Muscle of back (tissue), 11 donors: ENCODE results near the gene NOS1. TPM values are rescaled to one million over a fixed set of nuclear protein-coding genes. Genes with fewer than 3 reads are reported as not detected.
A peak's percentile ranks its signal among the peaks of the same experiment; 100 is the strongest.

Experiments used
- DNase-seq, 3 donors: peaks; one replicate each; pipeline versions ENCODE4 v3.0.0 to v3.0.0-alpha.2; 2013
- polyA plus RNA-seq, 10 donors: library from polyadenylated mRNA; unstranded; fragments of 120-200 nt; gene quantifications; one replicate each; pipeline ENCODE4 v1.2.1, GENCODE V29; 2013; ENCODE audit not compliant: insufficient read length in 10 of 10

The NOS1 gene
- polyA plus RNA-seq, 10 donors: 0.07 to 1.7 (median 0.48) TPM

- DNase-seq: no peak
Measured at GRCh38 chr12:117330441-117331113, 30.8 kb downstream of the NOS1 start.

DNA sequence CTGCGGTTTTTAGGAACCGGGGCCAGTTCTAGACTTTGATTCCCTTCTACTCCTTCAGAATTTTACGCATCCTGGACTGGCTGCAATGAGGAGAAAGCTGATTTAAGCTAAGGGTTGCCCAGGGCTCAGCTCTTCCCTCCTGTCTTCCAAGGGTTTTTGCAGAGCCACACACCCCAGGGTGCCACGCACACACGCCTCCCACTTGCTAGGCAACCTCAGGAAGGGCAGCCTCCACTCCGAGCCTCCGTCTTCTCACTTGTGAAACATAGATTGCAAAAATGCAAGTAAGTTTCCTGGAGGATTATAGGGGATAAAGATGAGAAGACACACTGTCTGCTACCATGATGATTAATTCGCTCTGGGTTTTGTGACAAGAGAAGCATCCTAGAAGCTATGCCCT, 31.7 kb downstream of the NOS1 start:
- DNase-seq: no peak

GRCh38 chr12:117328556-117329100, 32.8 kb downstream of the NOS1 start:
- DNase-seq: no peak

DNA sequence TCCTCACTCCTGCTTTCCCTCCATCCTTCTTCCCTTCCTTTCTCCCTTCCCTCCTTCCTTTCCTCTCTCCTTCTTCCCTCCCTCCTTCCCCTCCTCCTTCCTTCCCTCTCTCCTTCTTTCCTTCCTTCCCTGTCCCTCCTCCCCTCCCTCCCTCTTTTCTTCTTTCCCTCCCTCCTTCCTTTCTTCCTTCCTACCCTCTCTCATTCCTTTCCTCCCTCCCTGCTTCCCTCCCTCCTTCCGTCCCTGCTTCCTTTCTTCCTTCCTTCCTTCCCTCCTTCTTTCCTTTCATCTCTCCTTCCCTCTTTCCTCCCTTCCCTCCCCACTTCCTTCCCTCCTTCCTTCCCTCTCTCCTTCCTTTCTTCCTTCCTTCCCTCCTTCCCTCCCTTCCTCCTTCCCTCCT, 39.0 kb downstream of the NOS1 start:
- DNase-seq: no peak

DNA sequence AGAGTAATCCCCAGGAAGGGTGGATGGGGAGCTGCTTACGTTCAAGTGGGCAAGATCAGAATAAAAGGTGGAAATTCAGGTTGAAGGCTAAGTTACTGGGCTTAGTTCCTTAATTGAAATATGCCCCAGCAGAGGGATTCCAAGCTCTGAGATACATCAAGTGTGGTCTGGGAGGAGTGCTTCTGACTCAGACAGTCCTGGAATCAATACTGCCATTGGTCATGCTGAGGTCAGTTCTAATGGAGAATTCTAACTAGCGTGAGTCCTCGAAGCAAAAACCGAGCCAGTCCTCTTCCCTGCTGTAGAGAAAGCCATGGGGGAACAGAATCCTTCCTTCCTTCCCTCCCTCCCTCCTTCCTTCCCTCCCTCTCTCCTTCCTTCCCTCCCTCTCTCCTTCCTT, 39.9 kb downstream of the NOS1 start:
- no peak for DNase-seq

GRCh38 chr12:117318591-117318990, 42.8 kb downstream of the NOS1 start:
- DNase-seq: peak in 1 of 3 donors; percentile 9

DNA sequence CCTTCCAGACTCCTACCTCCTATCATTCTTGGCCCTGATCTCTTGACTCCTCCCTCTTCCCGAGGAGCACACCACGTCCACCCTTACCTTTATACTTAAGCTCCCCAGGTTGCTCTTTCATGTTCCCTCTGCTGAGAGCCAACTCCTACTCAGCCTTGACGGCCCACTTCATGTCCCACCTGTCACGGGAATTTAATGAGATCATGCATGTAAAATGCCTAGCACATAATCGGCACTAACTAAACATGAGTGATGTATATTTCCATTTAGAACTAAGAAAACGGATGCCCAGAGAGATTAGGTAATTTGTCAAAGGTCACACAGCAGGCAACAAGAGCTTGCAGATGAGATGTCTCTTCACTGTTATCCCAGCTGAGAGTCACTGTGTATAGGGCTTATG, 45.1 kb downstream of the NOS1 start:
- no peak for DNase-seq

DNA sequence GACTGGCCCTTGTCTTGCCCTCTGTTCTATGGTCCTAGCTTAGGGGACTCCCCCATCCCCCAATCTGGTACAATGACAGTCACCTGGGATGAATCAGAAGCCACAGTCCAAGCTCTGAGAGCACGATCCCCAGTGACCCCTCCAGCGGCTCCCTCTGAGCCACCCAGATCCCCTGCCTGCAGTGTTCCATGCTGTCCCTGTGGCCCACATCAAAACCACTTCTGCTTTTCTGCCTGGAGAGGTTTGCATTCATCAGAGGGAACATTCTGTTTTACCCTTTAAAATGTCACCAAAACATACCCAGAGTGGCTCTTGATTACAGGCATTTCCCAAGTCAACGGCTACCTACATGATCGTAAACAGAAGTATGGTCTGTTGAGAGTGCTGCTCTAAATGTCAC, 47.5 kb downstream of the NOS1 start:
- DNase-seq: no peak

GRCh38 chr12:117312770-117313169, 48.7 kb downstream of the NOS1 start:
- no peak for DNase-seq

DNA sequence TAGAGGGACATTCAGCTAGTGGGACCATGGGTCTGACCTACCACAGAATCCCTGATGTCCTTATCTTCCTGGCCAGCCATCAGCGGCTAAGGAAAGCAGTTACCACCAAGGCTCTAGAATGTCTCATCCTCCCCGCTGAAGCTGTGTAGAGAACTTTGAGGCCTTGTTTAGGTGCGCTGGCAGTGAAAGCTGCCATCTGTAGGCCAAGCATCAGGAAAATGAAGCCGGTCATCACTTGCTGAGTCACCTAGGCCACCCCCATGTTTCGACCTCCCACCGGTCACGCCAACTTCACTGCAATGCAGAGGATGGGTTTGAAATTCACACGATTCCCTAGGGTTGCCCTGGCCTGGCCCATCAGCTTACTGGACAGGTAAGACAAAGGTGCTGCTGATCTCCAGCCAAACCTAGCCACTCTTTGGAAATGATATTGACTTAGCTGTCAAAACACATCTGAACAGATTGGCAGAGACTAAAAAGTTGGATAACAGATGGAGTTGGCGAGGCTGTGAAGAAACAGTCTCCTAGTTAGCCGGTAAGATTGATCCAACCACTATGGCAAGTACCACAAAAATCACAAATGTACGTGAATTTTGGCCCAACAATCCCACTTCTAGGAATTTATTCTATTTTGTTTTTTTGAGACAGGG, 52.0 kb downstream of the NOS1 start:
- DNase-seq: no peak

GRCh38 chr12:117300174-117300573, 61.3 kb downstream of the NOS1 start:
- DNase-seq: no peak

- DNase-seq: no peak
Measured at GRCh38 chr12:117298648-117299225, 62.7 kb downstream of the NOS1 start.

DNA sequence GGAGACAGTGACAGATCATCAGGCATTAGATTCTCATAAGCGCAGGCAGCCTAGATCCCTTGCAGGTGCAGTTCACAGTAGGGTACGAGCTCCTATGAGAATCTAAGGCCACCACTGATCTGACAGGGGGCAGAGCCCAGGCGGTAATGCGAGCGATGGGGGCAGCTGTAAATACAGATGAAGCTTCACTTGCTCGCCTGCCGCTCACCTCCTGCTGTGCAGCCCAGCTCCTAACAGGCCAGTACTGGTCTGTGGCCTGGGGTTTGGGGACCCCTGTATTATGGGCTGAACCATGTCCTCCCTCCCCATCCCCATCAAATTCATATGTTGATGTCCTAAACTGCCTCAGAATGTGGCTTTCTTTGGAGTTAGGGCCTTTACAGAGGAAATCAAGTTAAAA, 63.2 kb downstream of the NOS1 start:
- no peak for DNase-seq

- DNase-seq: no peak
Measured at GRCh38 chr12:117294189-117294603, 67.2 kb downstream of the NOS1 start.

DNA sequence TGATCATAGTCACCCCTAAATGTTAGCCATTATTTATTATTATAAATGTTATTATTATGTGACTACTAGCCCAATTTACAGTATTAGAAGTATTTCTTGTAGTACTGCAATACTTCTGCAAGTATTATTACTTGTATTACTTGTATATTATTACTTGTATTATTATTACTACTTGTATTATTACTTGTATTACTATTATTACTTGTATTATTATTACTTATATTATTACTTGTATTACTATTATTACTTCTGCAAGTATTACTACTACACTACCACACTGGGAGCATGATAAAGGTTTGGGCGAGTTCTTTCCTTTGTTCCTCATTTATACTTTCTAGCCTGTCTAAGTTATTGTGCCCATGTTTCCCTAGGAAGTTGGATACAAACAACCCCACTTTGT, 67.9 kb downstream of the NOS1 start:
- no peak for DNase-seq

- DNase-seq: no peak
Measured at GRCh38 chr12:117292688-117293087, 68.7 kb downstream of the NOS1 start.

- DNase-seq: peak; percentile 14 to 28 (median 16)
Measured at GRCh38 chr12:117284140-117284539, 77.3 kb downstream of the NOS1 start.

GRCh38 chr12:117282490-117282889, 78.9 kb downstream of the NOS1 start:
- no peak for DNase-seq

- no peak for DNase-seq
Measured at GRCh38 chr12:117280019-117280680, 81.3 kb downstream of the NOS1 start.

DNA sequence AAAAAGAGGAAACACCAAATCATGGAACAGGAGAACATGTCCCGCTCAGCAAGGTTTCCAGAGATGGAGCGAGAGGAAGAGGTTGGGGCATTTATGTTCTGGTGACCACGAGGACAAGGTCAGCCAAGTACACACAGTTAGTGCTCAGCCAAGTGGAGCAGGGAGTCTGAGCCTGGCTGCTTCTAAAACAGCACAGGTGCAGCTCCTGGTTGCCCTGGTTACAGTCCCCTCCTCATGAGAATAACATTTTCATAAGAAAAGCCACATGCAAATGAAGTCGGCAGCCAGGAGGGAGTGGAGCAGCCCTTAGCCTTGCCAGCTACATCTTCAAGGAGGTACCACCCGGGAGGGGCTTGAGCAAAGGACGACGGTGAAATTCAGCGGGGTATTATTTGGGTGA, 81.8 kb downstream of the NOS1 start:
- no peak for DNase-seq

DNA sequence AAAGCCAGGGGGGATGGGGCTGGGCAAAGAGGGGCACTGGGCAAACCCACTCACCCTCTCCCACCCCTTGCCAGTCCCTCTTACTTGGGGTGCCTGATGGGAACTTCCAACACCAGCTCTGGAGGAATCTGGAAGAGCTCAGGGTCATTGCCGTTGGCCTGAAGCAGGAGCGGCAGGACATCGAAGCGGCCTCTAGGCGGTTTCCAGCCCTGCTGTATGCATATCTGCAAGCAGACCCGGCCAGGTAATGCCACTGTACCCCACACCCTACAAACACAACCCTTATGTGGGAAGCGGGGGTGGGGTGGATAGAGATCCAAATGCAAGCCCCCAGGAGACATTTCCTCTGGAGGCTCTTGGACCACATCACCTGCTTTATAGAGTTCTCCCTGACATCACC, 83.6 kb downstream of the NOS1 start:
- DNase-seq: no peak

DNA sequence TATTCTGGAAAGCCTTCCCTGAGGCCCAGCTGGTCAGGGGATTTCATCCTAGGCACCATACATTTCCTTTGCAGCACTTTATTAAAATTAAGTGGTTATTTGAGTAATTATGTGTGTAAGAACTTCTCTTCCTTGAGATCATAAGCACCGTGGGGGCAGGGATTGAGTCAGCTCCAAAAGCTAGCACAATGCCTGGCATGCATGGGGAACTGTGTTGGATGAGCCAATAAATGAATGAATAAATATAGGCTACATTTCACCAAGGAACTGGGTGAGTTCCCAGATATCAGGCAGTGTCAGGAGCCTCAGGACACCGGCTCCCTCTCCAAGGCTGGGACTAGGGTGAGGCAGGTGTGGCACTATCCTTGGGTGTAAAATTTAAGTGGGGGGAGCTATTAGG, 88.3 kb downstream of the NOS1 start:
- no peak for DNase-seq

GRCh38 chr12:117272690-117273089, 88.7 kb downstream of the NOS1 start:
- DNase-seq: no peak
